ENCODE measurements around the gene GSC2. TPM values are rescaled to one million over a fixed set of nuclear protein-coding genes. Genes with fewer than 3 reads are reported as not detected.

Gene GSC2
- total and polyA plus RNA-seq, 9 of the 15 experiments (the other 6 are each of a cell fraction or from before 2014, with no cell fraction given) = not detected

DNA sequence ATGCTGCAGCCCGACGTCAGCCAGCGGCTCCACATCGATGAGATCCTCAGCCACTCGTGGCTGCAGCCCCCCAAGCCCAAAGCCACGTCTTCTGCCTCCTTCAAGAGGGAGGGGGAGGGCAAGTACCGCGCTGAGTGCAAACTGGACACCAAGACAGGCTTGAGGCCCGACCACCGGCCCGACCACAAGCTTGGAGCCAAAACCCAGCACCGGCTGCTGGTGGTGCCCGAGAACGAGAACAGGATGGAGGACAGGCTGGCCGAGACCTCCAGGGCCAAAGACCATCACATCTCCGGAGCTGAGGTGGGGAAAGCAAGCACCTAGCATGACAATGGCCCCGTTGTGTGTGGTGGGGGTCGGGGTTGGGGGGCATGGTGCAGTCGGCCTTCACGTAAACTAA, 17.9 kb downstream of the GSC2 start:
- no peak for ATAC-seq
- H3K4me2 ChIP-seq (ENCODE audit: insufficient read depth, low read length) = no peak overlapping the region
- in situ Hi-C loops (cut with MboI) (no loop called here), intact Hi-C loops (cut with micrococcal nuclease) (loop anchor here (10.0 kb wide), 1 partner anchor 57 kb away; no protein-coding TSS in a partner anchor)
- no peaks in the 10 kb centered on the region for H3K9me3 ChIP-seq (replicated peaks; ENCODE audit: control insufficient read depth, insufficient read depth, low read depth, low read length)
- no peak for DNase-seq (ENCODE audit: extremely low read depth in 1 of 4, low spot score in 3 of 4)
- no peak overlapping the region for H3K27ac ChIP-seq (ENCODE audit: extremely low read depth, low read depth, low read length)
- H4K20me1 ChIP-seq (replicated peaks; ENCODE audit: control insufficient read depth, insufficient read depth, low read length) = peaks cover 17% of the 10 kb centered on the region; the same call in 1 of the 2 replicates
- H3K9ac ChIP-seq (ENCODE audit: insufficient read depth in 1 of 2, low read depth in 2 of 2, low read length in 2 of 2) = no peak overlapping the region
- BruUV-seq (replicated peaks) = no TSS peak
- ChIA-PET CTCF (ENCODE audit: low intra/inter-chr PET ratio) (no interaction called here), POLR2A (interaction anchor here (1.1 to 4.4 kb wide), 5 partner anchors 8 to 41 kb away, joined by 4 to 38 read pairs (median 5); partner anchors contain the start of genes DGCR2 and ESS2)
- H3K4me3 ChIP-seq = no peak overlapping the region
- peaks cover 11% of the 10 kb centered on the region for H3K9me1 ChIP-seq (ENCODE audit: control insufficient read depth, insufficient read depth, low read length)
- FAIRE-seq = no peak
- WGBS (ENCODE audit: insufficient coverage, low coverage, missing lambda C conversion rate) = 88% methylated on average over 20 of the region's 20 CpGs
- peaks cover 0 to 40% of the 10 kb centered on the region in 2 experiments; a peak in 1 of 5 replicates for H3K4me1 ChIP-seq (replicated peaks in 1 of 2; ENCODE audit: control insufficient read depth in 2 of 2, insufficient read depth in 2 of 2, low read length in 2 of 2)
- H3K27me3 ChIP-seq (ENCODE audit: control insufficient read depth in 2 of 2, insufficient read depth in 2 of 2, low read length in 2 of 2) = peaks cover 0 to 4% of the 10 kb centered on the region in 2 experiments; a peak in 2 of 5 replicates
- peaks cover 55% of the 10 kb centered on the region for H3K36me3 ChIP-seq (ENCODE audit: control insufficient read depth, insufficient read depth, low read length)
- no peaks in the 10 kb centered on the region for H3K79me2 ChIP-seq (ENCODE audit: control insufficient read depth, insufficient read depth, low read length)
- no peak overlapping the region for H2AFZ ChIP-seq (ENCODE audit: low read depth, low read length)
- TF ChIP-seq ZNF174 (CRISPR knock-in tag; IDR thresholded peaks at IDR 0.05) (no peak), ZNF347 (CRISPR knock-in tag; IDR thresholded peaks at IDR 0.05; ENCODE audit: low read depth) (no peak)
- TF ChIP-seq, protein P1, sequence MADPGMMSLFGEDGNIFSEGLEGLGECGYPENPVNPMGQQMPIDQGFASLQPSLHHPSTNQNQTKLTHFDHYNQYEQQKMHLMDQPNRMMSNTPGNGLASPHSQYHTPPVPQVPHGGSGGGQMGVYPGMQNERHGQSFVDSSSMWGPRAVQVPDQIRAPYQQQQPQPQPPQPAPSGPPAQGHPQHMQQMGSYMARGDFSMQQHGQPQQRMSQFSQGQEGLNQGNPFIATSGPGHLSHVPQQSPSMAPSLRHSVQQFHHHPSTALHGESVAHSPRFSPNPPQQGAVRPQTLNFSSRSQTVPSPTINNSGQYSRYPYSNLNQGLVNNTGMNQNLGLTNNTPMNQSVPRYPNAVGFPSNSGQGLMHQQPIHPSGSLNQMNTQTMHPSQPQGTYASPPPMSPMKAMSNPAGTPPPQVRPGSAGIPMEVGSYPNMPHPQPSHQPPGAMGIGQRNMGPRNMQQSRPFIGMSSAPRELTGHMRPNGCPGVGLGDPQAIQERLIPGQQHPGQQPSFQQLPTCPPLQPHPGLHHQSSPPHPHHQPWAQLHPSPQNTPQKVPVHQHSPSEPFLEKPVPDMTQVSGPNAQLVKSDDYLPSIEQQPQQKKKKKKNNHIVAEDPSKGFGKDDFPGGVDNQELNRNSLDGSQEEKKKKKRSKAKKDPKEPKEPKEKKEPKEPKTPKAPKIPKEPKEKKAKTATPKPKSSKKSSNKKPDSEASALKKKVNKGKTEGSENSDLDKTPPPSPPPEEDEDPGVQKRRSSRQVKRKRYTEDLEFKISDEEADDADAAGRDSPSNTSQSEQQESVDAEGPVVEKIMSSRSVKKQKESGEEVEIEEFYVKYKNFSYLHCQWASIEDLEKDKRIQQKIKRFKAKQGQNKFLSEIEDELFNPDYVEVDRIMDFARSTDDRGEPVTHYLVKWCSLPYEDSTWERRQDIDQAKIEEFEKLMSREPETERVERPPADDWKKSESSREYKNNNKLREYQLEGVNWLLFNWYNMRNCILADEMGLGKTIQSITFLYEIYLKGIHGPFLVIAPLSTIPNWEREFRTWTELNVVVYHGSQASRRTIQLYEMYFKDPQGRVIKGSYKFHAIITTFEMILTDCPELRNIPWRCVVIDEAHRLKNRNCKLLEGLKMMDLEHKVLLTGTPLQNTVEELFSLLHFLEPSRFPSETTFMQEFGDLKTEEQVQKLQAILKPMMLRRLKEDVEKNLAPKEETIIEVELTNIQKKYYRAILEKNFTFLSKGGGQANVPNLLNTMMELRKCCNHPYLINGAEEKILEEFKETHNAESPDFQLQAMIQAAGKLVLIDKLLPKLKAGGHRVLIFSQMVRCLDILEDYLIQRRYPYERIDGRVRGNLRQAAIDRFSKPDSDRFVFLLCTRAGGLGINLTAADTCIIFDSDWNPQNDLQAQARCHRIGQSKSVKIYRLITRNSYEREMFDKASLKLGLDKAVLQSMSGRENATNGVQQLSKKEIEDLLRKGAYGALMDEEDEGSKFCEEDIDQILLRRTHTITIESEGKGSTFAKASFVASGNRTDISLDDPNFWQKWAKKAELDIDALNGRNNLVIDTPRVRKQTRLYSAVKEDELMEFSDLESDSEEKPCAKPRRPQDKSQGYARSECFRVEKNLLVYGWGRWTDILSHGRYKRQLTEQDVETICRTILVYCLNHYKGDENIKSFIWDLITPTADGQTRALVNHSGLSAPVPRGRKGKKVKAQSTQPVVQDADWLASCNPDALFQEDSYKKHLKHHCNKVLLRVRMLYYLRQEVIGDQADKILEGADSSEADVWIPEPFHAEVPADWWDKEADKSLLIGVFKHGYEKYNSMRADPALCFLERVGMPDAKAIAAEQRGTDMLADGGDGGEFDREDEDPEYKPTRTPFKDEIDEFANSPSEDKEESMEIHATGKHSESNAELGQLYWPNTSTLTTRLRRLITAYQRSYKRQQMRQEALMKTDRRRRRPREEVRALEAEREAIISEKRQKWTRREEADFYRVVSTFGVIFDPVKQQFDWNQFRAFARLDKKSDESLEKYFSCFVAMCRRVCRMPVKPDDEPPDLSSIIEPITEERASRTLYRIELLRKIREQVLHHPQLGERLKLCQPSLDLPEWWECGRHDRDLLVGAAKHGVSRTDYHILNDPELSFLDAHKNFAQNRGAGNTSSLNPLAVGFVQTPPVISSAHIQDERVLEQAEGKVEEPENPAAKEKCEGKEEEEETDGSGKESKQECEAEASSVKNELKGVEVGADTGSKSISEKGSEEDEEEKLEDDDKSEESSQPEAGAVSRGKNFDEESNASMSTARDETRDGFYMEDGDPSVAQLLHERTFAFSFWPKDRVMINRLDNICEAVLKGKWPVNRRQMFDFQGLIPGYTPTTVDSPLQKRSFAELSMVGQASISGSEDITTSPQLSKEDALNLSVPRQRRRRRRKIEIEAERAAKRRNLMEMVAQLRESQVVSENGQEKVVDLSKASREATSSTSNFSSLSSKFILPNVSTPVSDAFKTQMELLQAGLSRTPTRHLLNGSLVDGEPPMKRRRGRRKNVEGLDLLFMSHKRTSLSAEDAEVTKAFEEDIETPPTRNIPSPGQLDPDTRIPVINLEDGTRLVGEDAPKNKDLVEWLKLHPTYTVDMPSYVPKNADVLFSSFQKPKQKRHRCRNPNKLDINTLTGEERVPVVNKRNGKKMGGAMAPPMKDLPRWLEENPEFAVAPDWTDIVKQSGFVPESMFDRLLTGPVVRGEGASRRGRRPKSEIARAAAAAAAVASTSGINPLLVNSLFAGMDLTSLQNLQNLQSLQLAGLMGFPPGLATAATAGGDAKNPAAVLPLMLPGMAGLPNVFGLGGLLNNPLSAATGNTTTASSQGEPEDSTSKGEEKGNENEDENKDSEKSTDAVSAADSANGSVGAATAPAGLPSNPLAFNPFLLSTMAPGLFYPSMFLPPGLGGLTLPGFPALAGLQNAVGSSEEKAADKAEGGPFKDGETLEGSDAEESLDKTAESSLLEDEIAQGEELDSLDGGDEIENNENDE (IDR thresholded peaks at IDR 0.05; ENCODE audit: low read depth, low read length) = peak; percentile 51

All from K562 (cell line).